Measurements from ENCODE around the gene COQ10A. TPM values are rescaled to one million over a fixed set of nuclear protein-coding genes. Genes with fewer than 3 reads are reported as not detected.

The COQ10A gene
- total and polyA plus RNA-seq, 2 of the 13 experiments (the other 11 are each of a cell fraction or from before 2014, with no cell fraction given) = 21.0 to 37.3 TPM

GRCh38 chr12:56266693-56267442, at the start of gene COQ10A (continued):
- TF ChIP-seq ZNF597 (CRISPR knock-in tag; IDR thresholded peaks at IDR 0.05) = no peak
- no peak for TF ChIP-seq ZNF549 (CRISPR knock-in tag; IDR thresholded peaks at IDR 0.05)
- TF ChIP-seq SRF (IDR thresholded peaks at IDR 0.05; ENCODE audit: low read depth, low read length) = no peak
- TF ChIP-seq DNMT3B (CRISPR knock-in tag; conservative IDR thresholded peaks at IDR 0.05) = no peak
- no peak for TF ChIP-seq SMARCE1 (IDR thresholded peaks at IDR 0.05; ENCODE audit: borderline replicate concordance)
- no peak for TF ChIP-seq NCOA5 (CRISPR knock-in tag; IDR thresholded peaks at IDR 0.05)
- TF ChIP-seq, protein P1, sequence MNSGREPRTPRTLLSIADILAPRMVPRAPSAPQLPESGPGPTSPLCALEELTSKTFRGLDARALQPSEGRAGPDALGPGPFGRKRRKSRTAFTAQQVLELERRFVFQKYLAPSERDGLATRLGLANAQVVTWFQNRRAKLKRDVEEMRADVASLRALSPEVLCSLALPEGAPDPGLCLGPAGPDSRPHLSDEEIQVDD (CRISPR knock-in tag; IDR thresholded peaks at IDR 0.05; ENCODE audit: borderline replicate concordance) = no peak
- TF ChIP-seq, protein P2, sequence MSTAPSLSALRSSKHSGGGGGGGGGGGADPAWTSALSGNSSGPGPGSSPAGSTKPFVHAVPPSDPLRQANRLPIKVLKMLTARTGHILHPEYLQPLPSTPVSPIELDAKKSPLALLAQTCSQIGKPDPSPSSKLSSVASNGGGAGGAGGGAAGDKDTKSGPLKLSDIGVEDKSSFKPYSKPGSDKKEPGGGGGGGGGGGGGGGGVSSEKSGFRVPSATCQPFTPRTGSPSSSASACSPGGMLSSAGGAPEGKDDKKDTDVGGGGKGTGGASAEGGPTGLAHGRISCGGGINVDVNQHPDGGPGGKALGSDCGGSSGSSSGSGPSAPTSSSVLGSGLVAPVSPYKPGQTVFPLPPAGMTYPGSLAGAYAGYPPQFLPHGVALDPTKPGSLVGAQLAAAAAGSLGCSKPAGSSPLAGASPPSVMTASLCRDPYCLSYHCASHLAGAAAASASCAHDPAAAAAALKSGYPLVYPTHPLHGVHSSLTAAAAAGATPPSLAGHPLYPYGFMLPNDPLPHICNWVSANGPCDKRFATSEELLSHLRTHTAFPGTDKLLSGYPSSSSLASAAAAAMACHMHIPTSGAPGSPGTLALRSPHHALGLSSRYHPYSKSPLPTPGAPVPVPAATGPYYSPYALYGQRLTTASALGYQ (CRISPR knock-in tag; IDR thresholded peaks at IDR 0.05) = no peak
- no peak for TF ChIP-seq NRL (CRISPR knock-in tag; IDR thresholded peaks at IDR 0.05; ENCODE audit: borderline replicate concordance)
- TF ChIP-seq ZNF484 (CRISPR knock-in tag; IDR thresholded peaks at IDR 0.05; ENCODE audit: borderline replicate concordance, low read depth) = no peak
- TF ChIP-seq HDAC2 (CRISPR knock-in tag; IDR thresholded peaks at IDR 0.05) = peak; percentile 81
- TF ChIP-seq ZNF563 (CRISPR knock-in tag; IDR thresholded peaks at IDR 0.05) = peak; percentile 56; the same call in 1 of the 2 replicates
- TF ChIP-seq HNRNPK (IDR thresholded peaks at IDR 0.05; ENCODE audit: low read depth, low read length, poor library complexity, severe bottlenecking) = peak; percentile 48
- peak; percentile 66; the same call in 1 of the 2 replicates for TF ChIP-seq ZNF230 (CRISPR knock-in tag; IDR thresholded peaks at IDR 0.05)
- peak; percentile 25; the same call in 1 of the 2 replicates for TF ChIP-seq RARA (CRISPR knock-in tag; IDR thresholded peaks at IDR 0.05)
- TF ChIP-seq TGIF2 (CRISPR knock-in tag; IDR thresholded peaks at IDR 0.05) = peak; percentile 72; the same call in 1 of the 2 replicates
- TF ChIP-seq MEIS1 (CRISPR knock-in tag; IDR thresholded peaks at IDR 0.05; ENCODE audit: borderline replicate concordance) = peak; percentile 79; the same call in 1 of the 2 replicates
- TF ChIP-seq, protein P3, sequence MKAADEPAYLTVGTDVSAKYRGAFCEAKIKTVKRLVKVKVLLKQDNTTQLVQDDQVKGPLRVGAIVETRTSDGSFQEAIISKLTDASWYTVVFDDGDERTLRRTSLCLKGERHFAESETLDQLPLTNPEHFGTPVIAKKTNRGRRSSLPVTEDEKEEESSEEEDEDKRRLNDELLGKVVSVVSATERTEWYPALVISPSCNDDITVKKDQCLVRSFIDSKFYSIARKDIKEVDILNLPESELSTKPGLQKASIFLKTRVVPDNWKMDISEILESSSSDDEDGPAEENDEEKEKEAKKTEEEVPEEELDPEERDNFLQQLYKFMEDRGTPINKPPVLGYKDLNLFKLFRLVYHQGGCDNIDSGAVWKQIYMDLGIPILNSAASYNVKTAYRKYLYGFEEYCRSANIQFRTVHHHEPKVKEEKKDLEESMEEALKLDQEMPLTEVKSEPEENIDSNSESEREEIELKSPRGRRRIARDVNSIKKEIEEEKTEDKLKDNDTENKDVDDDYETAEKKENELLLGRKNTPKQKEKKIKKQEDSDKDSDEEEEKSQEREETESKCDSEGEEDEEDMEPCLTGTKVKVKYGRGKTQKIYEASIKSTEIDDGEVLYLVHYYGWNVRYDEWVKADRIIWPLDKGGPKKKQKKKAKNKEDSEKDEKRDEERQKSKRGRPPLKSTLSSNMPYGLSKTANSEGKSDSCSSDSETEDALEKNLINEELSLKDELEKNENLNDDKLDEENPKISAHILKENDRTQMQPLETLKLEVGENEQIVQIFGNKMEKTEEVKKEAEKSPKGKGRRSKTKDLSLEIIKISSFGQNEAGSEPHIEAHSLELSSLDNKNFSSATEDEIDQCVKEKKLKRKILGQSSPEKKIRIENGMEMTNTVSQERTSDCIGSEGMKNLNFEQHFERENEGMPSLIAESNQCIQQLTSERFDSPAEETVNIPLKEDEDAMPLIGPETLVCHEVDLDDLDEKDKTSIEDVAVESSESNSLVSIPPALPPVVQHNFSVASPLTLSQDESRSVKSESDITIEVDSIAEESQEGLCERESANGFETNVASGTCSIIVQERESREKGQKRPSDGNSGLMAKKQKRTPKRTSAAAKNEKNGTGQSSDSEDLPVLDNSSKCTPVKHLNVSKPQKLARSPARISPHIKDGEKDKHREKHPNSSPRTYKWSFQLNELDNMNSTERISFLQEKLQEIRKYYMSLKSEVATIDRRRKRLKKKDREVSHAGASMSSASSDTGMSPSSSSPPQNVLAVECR (CRISPR knock-in tag; IDR thresholded peaks at IDR 0.05; ENCODE audit: borderline replicate concordance) = peak; percentile 94
- TF ChIP-seq ZNF878 (CRISPR knock-in tag; IDR thresholded peaks at IDR 0.05) = peak; percentile 28; the same call in 1 of the 2 replicates

All from HepG2 (cell line).